H1 (cell line): Measurements from ENCODE around the gene IRF2BP2. TPM values are rescaled to one million over a fixed set of nuclear protein-coding genes. Genes with fewer than 3 reads are reported as not detected.

ENCODE experiments used
- EZH2 ChIP-seq: fragments of 200-600 bp; sonication (generic); IDR thresholded peaks from 2 replicates; pipeline ENCODE4 v1.7.1; 2012; ENCODE audit warnings: low read depth, mild to moderate bottlenecking, moderate library complexity, low read length, inconsistent platforms; ENCODE audit not compliant: severe bottlenecking
- HDAC6 ChIP-seq: IDR thresholded peaks from one replicate; pipeline ENCODE4 v1.7.1; 2012; ENCODE audit warnings: low read depth, mild to moderate bottlenecking, inconsistent platforms, low read length, moderate library complexity
- NANOG ChIP-seq: IDR thresholded peaks from 2 replicates; pipeline ENCODE4 v1.6.1; 2011; ENCODE audit warnings: low read length, low read depth, mild to moderate bottlenecking, inconsistent platforms; ENCODE audit not compliant: insufficient read depth, poor library complexity, severe bottlenecking
- SUZ12 ChIP-seq: fragments of 200-600 bp; sonication (generic); IDR thresholded peaks from 2 replicates; pipeline ENCODE4 v1.6.1; 2012; ENCODE audit warnings: mild to moderate bottlenecking, inconsistent platforms, low read length, moderate library complexity, mixed read lengths
- ZNF274 ChIP-seq: IDR thresholded peaks from 2 replicates; pipeline ENCODE4 v1.7.0; 2012; ENCODE audit warnings: low read length, borderline replicate concordance; ENCODE audit errors: extremely low read depth
- polyA plus RNA-seq, 7 experiments: library from polyadenylated mRNA; depleted of rRNA in 3 of 7; stranded (reverse) in 5 of 7; unstranded in 2 of 7; fragments of >200 nt in 5 of 7; fragments of 200-250 nt in 2 of 7; gene quantifications; 1 replicate in 5 of 7; 2 replicates in 1 of 7; 4 replicates in 1 of 7; pipeline versions ENCODE4 v1.2.1 to v1.2.3, GENCODE V29; 2011 to 2013; ENCODE audit warnings: missing spikeins in 2 of 7, mixed read lengths in 2 of 7
- total RNA-seq: library from RNA; stranded (reverse); fragmentation: NEBNext Ultra II Directional; extraction: Animal tissue kit (Norgen Biotek cat#: 25700); gene quantifications from 2 replicates; pipeline ENCODE4 v1.2.1, GENCODE V29; 2021

IRF2BP2 gene
- total and polyA plus RNA-seq, 2 of the 8 experiments (the other 6 are each of a cell fraction or from before 2014, with no cell fraction given): 24.9 to 67.5 TPM

DNA sequence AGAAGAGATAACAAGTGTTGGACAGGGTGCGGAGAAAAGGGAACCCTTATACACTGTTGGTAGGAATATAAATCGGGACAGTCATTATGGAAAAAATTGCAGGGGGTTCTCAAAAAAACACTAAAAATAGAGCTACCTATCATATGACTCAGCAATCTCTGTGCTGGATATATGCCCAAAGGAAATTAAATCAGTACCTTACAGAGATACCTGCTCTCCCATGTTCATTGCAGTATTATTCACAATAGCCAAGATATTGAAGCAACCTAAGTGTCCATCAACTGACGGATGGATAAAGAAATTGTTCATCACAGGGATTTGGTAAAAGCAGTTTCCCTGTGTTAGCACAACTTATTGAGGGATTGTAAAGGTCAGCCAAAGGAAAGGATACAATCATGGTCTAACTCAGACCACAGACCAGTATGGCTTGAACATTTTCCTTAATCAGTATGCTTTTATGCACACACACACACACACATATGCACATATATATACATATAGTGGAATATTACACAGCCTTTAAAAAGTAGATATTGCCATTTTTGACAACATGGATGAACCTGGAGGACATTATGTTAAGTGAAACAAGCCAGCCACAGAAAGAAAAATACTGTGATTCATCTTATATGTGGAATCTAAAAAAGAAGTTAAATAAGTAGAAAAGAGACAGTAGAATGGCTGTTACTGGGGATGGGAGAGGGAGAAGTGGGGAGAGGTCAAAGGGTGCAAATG, 44.2 kb upstream of the IRF2BP2 start (continued):
- no peak for TF ChIP-seq HDAC6
- TF ChIP-seq NANOG: no peak
- TF ChIP-seq ZNF274: no peak
- no peak for TF ChIP-seq SUZ12
- TF ChIP-seq EZH2: no peak
- TF ChIP-seq, all 59 proteins: peak for 0
